ENCODE results near the gene SERPINA9.
A peak's percentile ranks its signal among the peaks of the same experiment; 100 is the strongest.
"Not testable (repeated sequence)": the region's sequence is repeated elsewhere in the genome, so short reads cannot be mapped to it uniquely, and the experiment has no call there.

Gene SERPINA9

GRCh38 chr14:94476023-94476422 lies at the start of gene SERPINA9:
Gene SERPINA9, minus strand, starts transcription at chr14:94476197. Its CDS starts 6,357 bp downstream, at chr14:94469840.
- no peak for DNase-seq

- DNase-seq, result no peak
Measured at GRCh38 chr14:94524093-94524492, 48.1 kb upstream of the SERPINA9 start.

GRCh38 chr14:94523265-94523664 lies 47.3 kb upstream of the SERPINA9 start:
- DNase-seq, result no peak

- DNase-seq, result no peak
Measured at GRCh38 chr14:94522115-94522724, 46.2 kb upstream of the SERPINA9 start.

- no peak for DNase-seq
Measured at GRCh38 chr14:94521375-94522114, 45.5 kb upstream of the SERPINA9 start.

GRCh38 chr14:94517641-94518257 lies 41.8 kb upstream of the SERPINA9 start:
- DNase-seq, result no peak

- DNase-seq, result no peak
Measured at GRCh38 chr14:94517248-94517640, 41.2 kb upstream of the SERPINA9 start.

GRCh38 chr14:94515856-94516255 lies 39.9 kb upstream of the SERPINA9 start:
- DNase-seq, result no peak

GRCh38 chr14:94515426-94515825 lies 39.4 kb upstream of the SERPINA9 start:
- DNase-seq, result no peak

GRCh38 chr14:94514351-94514750 lies 38.4 kb upstream of the SERPINA9 start:
- DNase-seq, result no peak

GRCh38 chr14:94510481-94510880 lies 34.5 kb upstream of the SERPINA9 start:
- DNase-seq, result not testable (repeated sequence)

- no peak for DNase-seq
Measured at GRCh38 chr14:94509356-94509755, 33.4 kb upstream of the SERPINA9 start, which contains the start of gene SERPINA12. Gene SERPINA12, minus strand, starts transcription at chr14:94509469. Its CDS starts 11,072 bp downstream, at chr14:94498397.

- DNase-seq, result no peak
Measured at GRCh38 chr14:94505641-94506040, 29.6 kb upstream of the SERPINA9 start.

- DNase-seq, result no peak
Measured at GRCh38 chr14:94505206-94505605, 29.2 kb upstream of the SERPINA9 start.

- no peak for DNase-seq
Measured at GRCh38 chr14:94501588-94502516, 25.9 kb upstream of the SERPINA9 start.

- DNase-seq, result no peak
Measured at GRCh38 chr14:94500264-94500663, 24.3 kb upstream of the SERPINA9 start.

GRCh38 chr14:94499673-94500072 lies 23.7 kb upstream of the SERPINA9 start:
- DNase-seq, result no peak

- DNase-seq, result no peak
Measured at GRCh38 chr14:94498215-94498614, 22.2 kb upstream of the SERPINA9 start.

GRCh38 chr14:94494085-94494484 lies 18.1 kb upstream of the SERPINA9 start:
- DNase-seq, result peak in 1 of 3 donors; percentile 10

- no peak for DNase-seq
Measured at GRCh38 chr14:94491511-94491910, 15.5 kb upstream of the SERPINA9 start.

- DNase-seq, result no peak
Measured at GRCh38 chr14:94489336-94489735, 13.3 kb upstream of the SERPINA9 start.

GRCh38 chr14:94486883-94487282 lies 10.9 kb upstream of the SERPINA9 start:
- no peak for DNase-seq

All from suppressor macrophage treated with lipopolysaccharide for 1 hour (primary cell).